HG03175 (cell line): ENCODE results near the gene LONP1.
"Not testable (repeated sequence)": the region's sequence is repeated elsewhere in the genome, so short reads cannot be mapped to it uniquely, and the experiment has no call there.

Source experiments
- ATAC-seq: cut with Tn5 transposase; IDR thresholded peaks from one replicate; pipeline ENCODE4 v1.9.1; 2021; ENCODE audit warnings: mild to moderate bottlenecking, moderate library complexity; ENCODE audit not compliant: unreplicated experiment

LONP1 gene

DNA sequence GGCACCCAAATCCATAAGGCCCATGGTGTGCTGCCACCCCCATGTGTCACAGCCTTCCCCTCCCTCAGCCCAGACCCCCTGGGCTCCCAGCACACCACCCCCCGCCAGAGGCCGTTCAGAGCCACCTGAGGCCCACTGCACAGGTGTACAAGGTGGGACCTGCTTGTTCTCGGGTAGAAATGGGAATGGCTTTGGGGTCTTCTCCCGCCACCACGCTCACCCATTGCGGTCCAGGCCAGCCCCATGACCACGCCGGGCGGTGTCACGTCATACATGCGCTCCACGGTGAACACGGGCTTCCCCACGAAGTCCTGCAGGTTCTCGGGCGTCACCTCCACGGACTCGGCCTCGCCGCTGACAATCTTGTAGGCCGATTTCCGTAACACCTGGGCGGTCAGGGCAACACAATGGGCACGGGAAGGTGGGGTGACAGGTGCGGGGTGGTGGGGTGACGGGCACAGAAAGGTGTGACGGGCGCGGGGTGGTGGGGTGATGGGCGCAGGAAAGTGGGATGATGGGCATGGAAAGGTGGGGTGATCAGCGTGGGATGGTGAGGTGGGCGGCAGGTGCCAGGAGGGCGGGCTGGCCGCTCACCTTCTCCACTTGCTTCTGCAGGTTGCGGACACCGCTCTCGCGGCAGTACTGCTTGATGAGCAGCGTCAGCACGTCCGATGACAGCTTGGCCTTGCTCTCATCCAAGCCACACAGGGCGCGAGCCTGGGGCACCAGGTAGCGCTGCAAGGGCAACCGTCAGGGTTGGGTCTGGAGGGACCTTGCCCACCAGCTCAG, 25.6 kb downstream of the LONP1 start:
- no peak for ATAC-seq

DNA sequence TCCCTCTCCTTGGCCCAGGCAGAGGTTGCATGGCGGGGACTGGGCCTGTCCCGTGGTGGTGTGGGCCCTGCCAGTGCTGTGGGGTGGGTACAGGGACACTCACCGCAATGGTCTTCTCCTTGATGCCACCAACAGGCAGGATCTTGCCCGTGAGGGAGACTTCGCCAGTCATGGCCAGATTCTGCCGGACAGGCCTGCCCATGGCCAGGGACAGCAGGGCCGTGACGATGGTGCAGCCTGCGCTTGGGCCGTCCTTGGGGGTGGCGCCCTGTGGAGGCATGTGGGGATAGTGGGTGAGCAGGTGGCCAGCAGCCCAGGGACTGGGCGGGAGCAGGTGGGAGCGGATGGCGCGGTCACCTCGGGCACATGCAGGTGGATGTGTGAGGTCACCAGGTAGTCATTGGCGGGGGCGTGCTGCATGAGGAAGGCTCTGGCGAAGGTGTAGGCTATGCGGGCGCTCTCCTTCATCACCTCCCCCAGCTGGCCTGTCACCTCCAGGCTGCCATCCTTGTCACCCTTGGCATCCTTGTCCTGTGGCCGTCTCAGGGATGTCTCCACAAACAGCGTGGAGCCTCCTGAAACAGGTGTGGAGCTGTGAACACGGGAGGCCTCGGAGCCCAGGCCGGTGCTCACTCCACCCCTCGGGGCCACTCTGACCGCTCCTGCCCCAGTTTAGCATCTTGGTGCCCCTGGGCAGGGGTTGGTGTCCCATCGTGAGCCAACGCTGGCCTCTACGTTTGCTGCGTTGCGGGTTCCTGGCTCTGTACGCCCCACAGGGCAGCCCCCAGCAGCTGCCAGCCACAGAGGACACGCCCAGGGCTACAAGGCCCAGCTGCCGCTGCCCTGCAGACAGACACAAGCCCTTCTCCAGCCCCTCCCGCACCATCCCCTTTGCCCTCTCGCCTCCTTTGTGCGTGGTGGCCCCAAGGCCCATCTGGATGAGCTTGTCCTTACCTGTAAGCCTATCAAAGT, 26.5 kb downstream of the LONP1 start:
- ATAC-seq = no peak

DNA sequence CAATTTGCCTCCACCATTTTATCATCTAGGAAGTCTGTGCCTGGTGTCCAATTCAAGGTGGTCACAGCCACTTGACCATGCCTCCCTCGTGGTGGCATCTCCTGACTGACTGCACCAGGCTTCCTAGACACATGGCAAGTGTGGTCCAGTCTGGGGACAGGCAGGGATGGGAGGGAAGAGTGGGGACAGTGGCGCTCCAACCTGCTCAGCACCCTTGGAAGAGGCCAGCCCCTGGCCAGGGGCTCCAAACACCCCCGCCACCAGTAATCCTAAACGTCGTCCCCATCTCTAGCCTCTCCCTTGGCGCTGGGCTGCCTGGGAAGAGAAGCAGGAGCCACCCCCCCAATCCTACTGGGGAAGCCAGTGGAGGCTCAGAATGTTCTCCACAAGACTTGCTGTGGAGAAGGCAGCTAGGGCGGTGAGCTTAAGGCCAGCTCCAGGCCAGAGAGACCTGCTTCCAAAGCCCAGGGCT, 27.2 kb downstream of the LONP1 start:
- ATAC-seq = no peak

DNA sequence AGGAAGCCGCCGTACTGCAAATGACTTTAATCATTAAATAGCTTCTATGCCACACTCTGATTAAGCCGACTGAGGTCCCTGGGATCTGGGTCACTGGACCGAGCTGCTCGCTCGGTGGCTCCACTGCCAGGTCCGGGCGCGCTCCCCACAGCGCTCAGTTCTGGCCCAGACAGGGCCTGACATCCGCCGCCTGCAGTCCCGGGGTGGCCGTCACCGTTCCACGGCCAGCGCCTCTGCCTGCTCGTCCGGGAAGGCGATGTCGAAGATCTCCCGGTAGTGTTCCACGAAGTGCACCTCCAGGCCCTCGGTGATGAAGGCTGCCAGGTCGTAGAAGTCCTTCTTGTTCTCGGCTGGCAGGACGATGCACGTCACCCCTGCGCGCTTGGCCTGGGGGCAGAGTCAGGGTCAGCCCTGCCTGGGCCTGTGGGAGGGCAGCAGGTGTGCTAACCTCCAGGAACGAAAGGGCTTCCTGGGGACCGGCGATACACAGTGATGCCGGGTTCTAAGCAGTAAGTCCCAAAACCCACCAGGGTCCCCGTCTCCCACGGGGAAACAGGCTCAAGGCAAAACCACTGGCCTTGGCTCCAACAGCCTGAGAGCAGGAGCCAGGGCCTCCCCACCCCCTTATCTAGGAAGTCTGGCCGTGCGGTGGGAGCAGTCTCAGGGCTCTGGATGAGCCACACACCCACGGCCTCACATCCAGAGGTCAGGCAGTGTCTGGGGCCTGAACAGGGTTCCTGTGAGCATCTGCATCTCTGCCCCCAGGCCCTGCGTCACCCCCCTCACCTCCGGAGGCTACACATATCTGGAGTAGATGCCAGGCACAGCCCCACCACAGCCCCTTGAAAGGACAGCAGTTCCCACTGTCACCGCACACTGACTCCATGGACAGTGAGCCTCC, 27.9 kb downstream of the LONP1 start:
- no peak for ATAC-seq

DNA sequence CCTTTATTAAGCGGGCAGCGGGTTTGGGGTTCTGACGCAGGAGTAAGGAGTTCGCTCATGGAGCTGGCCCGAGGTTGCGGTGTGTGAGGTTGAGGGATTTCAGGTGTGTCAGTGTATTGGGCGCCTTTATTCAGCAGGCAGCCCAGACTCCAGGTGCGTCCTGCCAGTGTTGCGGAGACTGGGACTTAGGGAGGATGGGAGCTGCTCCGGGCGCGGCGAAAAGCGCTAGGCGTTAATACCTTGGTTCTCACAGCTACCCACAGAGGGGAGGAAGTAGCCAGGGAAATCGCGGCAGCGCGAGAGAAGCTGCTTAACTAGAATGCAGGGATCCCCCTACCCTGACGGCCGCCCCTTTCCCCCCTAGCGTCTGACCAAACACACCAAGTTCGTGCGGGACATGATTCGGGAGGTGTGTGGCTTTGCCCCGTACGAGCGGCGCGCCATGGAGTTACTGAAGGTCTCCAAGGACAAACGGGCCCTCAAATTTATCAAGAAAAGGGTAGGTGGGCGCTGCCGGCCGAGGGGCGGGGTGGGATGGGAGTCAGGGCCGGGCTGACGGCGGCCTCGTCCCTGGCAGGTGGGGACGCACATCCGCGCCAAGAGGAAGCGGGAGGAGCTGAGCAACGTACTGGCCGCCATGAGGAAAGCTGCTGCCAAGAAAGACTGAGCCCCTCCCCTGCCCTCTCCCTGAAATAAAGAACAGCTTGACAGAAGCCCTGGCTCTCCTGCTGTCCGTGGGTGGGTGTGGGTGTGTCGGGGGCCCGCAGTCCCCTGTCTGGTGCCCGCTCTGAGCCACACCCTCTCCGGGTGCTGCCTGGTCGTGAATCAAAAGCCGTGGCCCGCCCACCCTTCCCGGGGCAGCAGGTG, 28.8 kb downstream of the LONP1 start:
- ATAC-seq = no peak

DNA sequence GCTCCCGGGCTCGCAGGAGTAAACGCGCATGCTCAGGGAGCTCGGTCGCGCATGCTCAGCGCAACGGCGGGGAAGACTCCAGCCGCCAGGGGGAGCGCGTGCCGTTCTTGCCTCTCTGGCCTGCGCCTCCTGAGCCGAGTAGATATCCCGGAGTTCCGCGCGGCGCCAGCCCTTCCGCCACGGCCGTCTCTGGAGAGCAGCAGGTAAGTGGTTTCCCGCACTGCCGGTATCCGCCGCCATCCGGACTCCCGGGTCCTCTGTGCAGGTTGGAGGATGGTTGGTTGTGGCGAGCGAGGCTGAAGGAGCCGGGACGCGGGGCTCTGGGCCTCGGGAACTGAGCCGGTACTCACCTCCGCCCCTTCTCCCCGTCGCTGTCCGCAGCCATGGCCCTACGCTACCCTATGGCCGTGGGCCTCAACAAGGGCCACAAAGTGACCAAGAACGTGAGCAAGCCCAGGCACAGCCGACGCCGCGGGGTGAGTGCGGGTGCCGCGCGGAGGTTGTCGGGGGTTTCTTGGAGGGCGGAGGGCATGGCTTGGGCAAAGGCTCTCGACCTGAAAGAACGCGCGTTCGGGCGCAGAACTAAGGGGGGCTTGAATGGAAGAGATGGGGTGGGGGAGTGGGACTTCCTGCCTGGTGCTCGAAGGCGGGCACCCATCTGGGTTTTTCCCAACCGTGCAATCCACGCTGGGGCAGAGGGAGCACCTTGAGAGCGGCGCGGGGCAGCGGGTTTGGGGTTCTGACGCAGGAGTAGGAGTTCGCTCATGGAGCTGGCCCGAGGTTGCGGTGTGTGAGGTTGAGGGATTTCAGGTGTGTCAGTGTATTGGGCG, 29.6 kb downstream of the LONP1 start, which contains the start of gene RPL36:
TSS of gene RPL36 (plus strand) at position 171 of the 830 bp plus-strand sequence. CDS start at position 384, 213 bp downstream.
- ATAC-seq = peak; percentile 44

DNA sequence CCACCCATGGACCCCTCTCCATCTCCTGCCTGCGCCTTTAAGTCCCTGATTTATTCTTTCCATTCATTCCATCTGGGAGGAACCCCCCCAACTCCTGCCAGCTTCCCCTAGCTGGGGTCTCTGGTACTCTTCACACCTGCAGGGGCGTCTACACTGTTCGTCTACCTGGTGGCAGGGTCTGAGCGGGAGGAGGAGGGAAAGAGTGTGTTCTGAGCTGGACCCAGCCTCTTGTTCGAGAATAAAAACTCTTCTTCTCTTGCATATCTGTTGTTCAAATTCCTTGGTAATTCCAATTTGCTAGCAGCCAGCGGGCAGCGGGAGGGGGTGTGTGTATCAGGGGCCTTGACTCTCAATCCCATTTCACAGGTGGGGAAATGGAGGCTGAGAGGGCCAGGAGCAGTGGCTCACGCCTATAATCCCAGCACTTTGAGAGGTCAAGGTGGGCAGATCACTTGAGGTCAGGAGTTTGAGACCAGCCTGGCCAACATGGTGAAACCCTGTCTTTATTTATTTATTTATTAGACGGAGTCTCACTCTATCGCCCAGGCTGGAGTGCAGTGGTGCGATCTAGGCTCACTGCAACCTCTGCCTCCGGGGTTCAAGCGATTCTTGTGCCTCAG, 31.6 kb downstream of the LONP1 start:
- not testable (repeated sequence) for ATAC-seq

DNA sequence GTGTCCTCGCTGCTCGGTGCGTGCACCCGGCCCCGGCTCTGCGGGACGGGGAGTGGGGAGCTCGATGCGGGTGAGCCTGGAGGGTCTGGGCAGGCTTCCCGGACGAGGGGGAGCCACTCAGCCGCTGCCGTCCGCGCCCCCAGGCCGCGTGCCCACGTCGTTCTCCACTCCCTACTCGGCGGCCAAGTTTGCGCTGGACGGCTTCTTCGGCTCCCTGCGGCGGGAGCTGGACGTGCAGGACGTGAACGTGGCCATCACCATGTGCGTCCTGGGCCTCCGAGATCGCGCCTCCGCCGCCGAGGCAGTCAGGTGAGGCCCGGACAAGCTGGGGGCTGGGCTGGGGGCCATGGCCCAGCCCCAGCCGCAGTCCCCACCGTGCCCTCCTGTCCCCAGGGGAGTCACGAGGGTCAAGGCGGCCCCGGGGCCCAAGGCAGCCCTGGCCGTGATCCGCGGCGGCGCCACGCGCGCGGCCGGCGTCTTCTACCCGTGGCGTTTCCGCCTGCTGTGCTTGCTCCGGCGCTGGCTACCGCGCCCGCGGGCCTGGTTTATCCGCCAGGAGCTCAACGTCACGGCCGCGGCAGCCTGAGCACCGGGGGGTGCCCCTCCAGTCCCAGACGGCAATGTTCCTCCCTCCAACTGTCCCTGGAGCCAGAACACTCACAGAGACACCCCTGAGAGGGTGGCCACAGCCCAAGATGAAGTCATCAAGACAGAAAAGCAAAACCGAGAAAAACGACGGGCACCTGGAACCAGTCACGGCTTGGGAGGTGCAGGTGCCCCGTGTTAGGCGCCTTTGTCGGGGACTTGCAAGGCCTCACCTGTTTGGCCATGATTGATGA, 32.4 kb downstream of the LONP1 start:
- ATAC-seq = no peak

DNA sequence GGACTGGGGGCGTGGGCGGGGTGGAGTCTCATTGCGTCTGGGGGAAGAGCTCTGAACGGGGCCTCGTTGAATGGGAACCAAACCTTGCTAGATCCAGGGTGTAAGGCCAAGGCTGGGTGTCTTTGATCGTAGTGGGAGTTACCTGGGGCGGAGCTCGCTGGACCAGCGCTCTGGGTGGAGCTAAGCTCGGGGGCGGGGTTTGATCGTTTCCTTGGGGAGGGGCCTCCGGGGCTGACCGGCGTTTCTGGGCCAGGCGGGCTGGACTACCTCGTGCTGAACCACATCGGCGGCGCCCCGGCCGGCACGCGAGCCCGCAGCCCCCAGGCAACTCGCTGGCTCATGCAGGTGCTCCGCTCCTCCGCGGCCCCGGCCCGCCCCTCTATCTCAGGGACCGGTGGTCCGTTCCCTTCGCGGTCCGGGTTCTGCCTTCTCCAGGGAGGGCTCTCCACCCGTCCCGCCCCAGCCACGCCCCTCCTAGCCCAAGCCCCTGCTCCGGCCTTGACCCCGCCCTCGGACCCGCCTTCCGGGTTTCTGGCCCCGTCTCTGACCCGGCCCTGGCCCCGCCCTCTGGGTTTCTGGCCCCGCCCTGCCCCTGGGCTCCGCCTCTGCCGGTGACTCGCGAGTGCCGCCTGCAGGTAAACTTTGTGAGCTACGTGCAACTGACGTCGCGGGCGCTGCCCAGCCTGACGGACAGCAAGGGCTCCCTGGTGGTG, 33.1 kb downstream of the LONP1 start:
- peak; percentile 53 for ATAC-seq

DNA sequence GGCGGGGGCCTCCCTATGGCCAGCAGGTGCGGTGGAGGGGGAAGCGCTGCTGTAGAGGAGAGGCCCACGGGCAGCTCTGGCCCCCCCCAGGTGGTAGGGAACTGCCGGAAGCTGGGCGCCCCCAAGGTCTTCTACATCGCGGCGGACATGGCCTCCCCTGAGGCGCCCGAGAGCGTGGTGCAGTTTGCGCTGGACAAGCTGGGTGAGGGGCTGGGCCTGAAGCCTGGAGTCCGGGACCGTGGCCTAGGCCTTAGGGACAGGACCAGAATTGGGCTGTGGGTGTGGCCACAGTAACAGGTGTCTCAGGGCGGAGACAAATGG, 33.7 kb downstream of the LONP1 start:
- ATAC-seq = no peak

DNA sequence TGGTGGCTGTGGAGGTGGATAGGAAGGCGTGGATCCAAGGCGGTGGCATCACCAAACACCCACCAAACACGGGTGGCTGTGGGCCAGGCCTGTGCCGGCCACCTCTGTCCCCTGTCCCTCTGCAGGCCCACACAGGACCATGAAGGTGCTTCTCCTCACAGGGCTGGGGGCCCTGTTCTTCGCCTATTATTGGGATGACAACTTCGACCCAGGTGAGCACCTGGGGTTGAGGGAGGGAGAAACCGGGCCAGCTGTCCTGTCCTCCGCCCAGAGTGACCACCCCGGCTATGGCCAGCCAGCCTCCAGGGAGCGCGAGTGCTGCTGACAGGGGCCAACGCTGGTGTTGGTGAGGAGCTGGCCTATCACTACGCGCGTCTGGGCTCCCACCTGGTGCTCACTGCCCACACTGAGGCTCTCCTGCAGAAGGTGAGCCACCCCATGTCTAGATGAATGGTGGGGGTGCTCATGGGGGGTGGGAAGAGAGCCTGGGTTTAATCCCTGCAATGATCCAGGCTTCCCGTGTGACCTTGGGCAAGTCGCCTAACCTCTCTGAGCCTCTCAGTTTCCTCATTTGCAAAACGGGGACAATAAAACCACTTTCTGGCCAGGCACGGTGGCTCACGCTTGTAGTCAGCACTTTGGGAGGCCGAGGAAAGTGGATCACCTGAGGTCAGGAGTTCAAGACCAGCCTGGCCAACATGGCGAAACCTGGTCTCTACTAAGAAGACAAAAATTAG, 35.1 kb downstream of the LONP1 start:
- ATAC-seq = no peak

DNA sequence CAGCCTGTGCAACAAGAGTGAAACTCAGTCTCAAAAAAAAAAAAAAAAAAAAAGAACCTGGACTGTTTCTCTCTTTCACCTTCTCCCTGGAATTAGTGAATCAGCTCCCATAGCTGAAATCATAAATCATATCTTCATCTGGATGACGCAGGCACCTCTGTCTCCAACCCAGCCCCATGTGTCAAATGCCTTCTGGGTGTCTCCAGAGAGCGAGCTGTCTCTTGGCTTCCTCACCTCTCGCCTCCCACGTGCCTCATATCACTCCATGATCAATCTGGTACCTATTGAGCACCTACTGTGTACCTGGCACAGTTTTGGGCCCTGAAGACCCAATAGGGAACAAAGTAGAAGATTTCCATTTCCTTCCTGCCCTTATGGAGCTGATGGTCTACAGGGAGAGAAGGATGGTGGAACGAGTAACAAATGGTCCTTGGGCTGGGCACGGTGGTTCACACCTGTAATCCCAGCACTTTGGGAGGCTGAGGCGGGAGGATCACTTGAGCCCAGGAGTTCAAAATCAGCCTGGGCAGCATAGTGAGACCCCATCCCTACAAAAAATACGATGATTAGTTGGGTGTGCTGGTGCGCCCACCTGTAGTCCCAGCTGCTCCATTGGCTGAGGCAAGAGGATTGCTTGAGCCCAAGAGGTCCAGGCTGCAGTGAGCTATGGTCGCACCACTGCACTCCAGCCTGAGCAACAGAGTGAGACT, 36.6 kb downstream of the LONP1 start:
- no peak for ATAC-seq

DNA sequence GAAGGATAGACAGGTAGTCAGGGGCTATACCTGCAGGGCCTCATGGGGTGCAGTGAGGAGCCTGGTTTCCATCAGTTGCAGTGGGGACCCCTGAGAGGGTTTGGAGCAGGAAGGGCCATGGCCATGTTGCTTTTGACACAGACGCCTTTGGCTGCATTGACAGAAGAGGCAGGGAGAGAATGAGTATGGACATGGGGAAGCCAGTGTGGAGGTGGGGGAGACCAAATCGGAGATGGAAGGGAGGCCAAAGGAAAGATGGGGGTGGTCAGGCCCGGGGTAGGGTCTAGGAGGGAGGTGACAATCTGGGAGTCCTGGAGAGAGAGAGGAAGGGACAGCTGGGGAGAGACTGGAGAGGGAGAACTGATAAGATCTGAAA, 37.9 kb downstream of the LONP1 start:
- ATAC-seq = no peak

DNA sequence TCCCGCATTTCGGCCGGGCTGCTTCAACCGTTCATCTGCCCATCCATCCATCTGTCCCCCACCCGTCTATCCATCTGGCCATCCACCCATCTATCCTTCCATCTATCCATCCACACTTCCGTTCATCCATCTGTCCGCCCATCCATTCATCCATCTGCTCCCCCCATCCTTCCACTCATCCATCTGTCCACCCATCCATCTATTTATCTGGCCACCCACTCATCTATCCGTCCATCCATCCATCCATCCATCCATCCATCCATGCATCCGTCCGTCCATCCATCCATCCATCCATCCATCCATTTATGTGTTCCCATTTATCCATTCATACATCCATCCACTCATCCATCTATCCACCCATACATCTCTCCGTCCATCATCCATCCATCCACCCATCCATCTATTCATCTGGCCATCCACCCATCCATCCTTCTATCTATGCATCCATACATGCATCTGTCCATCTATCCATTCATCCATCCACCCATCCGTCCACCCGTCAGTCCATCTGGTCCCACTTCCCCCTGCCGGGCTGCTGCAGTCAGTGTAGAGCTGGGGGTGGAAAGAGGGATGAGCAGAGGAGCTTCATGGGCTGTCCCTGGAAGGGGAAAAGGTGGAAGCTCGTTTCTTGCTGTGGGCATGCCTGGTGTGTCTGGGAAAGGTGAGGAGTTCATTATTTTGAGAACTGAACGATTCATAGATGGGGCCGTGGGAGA, 38.4 kb downstream of the LONP1 start:
- ATAC-seq = no peak
